Measurements from ENCODE around the gene SLC25A34.

Gene SLC25A34

GRCh38 chr1:15737324-15738319 lies 1.6 kb downstream of the SLC25A34 start:
- no peak overlapping the region for H3K4ac ChIP-seq (ENCODE audit: low read depth, low read length)
- no peak overlapping the region for H3K18ac ChIP-seq (ENCODE audit: low read length)
- no peak overlapping the region for H4K12ac ChIP-seq (ENCODE audit: low read depth, low read length)
- no peak for DNase-seq
- H2BK12ac ChIP-seq (ENCODE audit: low read length) = no peak overlapping the region
- H4K8ac ChIP-seq (ENCODE audit: low read depth, low read length) = no peak overlapping the region
- peaks cover 18 to 21% of the 10 kb centered on the region in 2 experiments for H3K36me3 ChIP-seq (ENCODE audit: control insufficient read depth in 1 of 2, insufficient read depth in 2 of 2, low read length in 2 of 2)
- H4K91ac ChIP-seq (ENCODE audit: low read depth, low read length) = no peak overlapping the region
- no CpG with 5 or more reads among the region's 20 CpGs for WGBS (ENCODE audit: extremely low coverage, insufficient coverage, insufficient read length)
- H2BK120ac ChIP-seq (ENCODE audit: insufficient read depth, low read length, poor library complexity) = no peak overlapping the region
- no peak overlapping the region for H2AK5ac ChIP-seq (ENCODE audit: low read length)
- H3K9ac ChIP-seq (ENCODE audit: low read length) = no peak overlapping the region
- no peaks in the 10 kb centered on the region for H3K79me2 ChIP-seq (ENCODE audit: control insufficient read depth, insufficient read depth, low read length, poor library complexity)
- H3K4me3 ChIP-seq (ENCODE audit: low read depth, low read length) = no peak overlapping the region
- H3K4me2 ChIP-seq (ENCODE audit: low read length) = no peak overlapping the region
- H3K79me1 ChIP-seq (ENCODE audit: low read length) = peaks cover 9% of the 10 kb centered on the region
- no peak overlapping the region for H3K14ac ChIP-seq (ENCODE audit: low read length)
- no peak overlapping the region for H2AFZ ChIP-seq (ENCODE audit: insufficient read depth, low read length, poor library complexity)
- H3K4me1 ChIP-seq (ENCODE audit: control insufficient read depth in 1 of 2, insufficient read depth in 2 of 2, low read length in 2 of 2) = peaks cover 22 to 25% of the 10 kb centered on the region in 2 experiments
- no peaks in the 10 kb centered on the region for H3K27me3 ChIP-seq (ENCODE audit: insufficient read depth, low read length)
- peaks cover 2% of the 10 kb centered on the region for H3K9me3 ChIP-seq (ENCODE audit: insufficient read depth, low read depth, low read length)
- H3K23ac ChIP-seq (ENCODE audit: low read length) = no peak overlapping the region
- no peak overlapping the region for H2BK5ac ChIP-seq (ENCODE audit: low read depth, low read length, poor library complexity)
- no peak overlapping the region for H3K27ac ChIP-seq (ENCODE audit: low read depth, low read length)

GRCh38 chr1:15738416-15739113 lies 2.5 kb downstream of the SLC25A34 start:
- no peak overlapping the region for H3K4ac ChIP-seq (ENCODE audit: low read depth, low read length)
- H3K27ac ChIP-seq (ENCODE audit: low read depth, low read length) = no peak overlapping the region
- no peaks in the 10 kb centered on the region for H3K79me2 ChIP-seq (ENCODE audit: control insufficient read depth, insufficient read depth, low read length, poor library complexity)
- H3K79me1 ChIP-seq (ENCODE audit: low read length) = peaks cover 9% of the 10 kb centered on the region
- no peak overlapping the region for H4K91ac ChIP-seq (ENCODE audit: low read depth, low read length)
- H4K8ac ChIP-seq (ENCODE audit: low read depth, low read length) = no peak overlapping the region
- no peak overlapping the region for H2BK5ac ChIP-seq (ENCODE audit: low read depth, low read length, poor library complexity)
- H2BK120ac ChIP-seq (ENCODE audit: insufficient read depth, low read length, poor library complexity) = no peak overlapping the region
- no CpG with 5 or more reads among the region's 15 CpGs for WGBS (ENCODE audit: extremely low coverage, insufficient coverage, insufficient read length)
- peaks cover 22 to 25% of the 10 kb centered on the region in 2 experiments for H3K4me1 ChIP-seq (ENCODE audit: control insufficient read depth in 1 of 2, insufficient read depth in 2 of 2, low read length in 2 of 2)
- peaks cover 9 to 13% of the 10 kb centered on the region in 2 experiments for H3K36me3 ChIP-seq (ENCODE audit: control insufficient read depth in 1 of 2, insufficient read depth in 2 of 2, low read length in 2 of 2)
- no peak overlapping the region for H3K9ac ChIP-seq (ENCODE audit: low read length)
- no peak overlapping the region for H2AK5ac ChIP-seq (ENCODE audit: low read length)
- DNase-seq = no peak
- no peak overlapping the region for H3K4me2 ChIP-seq (ENCODE audit: low read length)
- H3K4me3 ChIP-seq (ENCODE audit: low read depth, low read length) = no peak overlapping the region
- H3K9me3 ChIP-seq (ENCODE audit: insufficient read depth, low read depth, low read length) = peaks cover 2% of the 10 kb centered on the region
- no peak overlapping the region for H3K18ac ChIP-seq (ENCODE audit: low read length)
- H3K27me3 ChIP-seq (ENCODE audit: insufficient read depth, low read length) = no peaks in the 10 kb centered on the region
- H3K23ac ChIP-seq (ENCODE audit: low read length) = no peak overlapping the region
- no peak overlapping the region for H2AFZ ChIP-seq (ENCODE audit: insufficient read depth, low read length, poor library complexity)
- no peak overlapping the region for H4K12ac ChIP-seq (ENCODE audit: low read depth, low read length)
- no peak overlapping the region for H2BK12ac ChIP-seq (ENCODE audit: low read length)
- H3K14ac ChIP-seq (ENCODE audit: low read length) = no peak overlapping the region

- Histone ChIP-seq H3K14ac (ENCODE audit: low read length) (no peak overlapping the region), H3K27ac (ENCODE audit: low read depth, low read length) (no peak overlapping the region), H3K36me3 (ENCODE audit: control insufficient read depth in 1 of 2, insufficient read depth in 2 of 2, low read length in 2 of 2) (peaks cover 2 to 6% of the 10 kb centered on the region in 2 experiments), H3K79me1 (ENCODE audit: low read length) (peaks cover 6% of the 10 kb centered on the region), H3K9me3 (ENCODE audit: insufficient read depth, low read depth, low read length) (peaks cover 2% of the 10 kb centered on the region), H3K4ac (ENCODE audit: low read depth, low read length) (no peak overlapping the region), H3K4me2 (ENCODE audit: low read length) (no peak overlapping the region), H3K27me3 (ENCODE audit: insufficient read depth, low read length) (no peaks in the 10 kb centered on the region), H3K23ac (ENCODE audit: low read length) (no peak overlapping the region), H4K8ac (ENCODE audit: low read depth, low read length) (no peak overlapping the region), H3K4me1 (ENCODE audit: control insufficient read depth in 1 of 2, insufficient read depth in 2 of 2, low read length in 2 of 2) (peaks cover 16 to 20% of the 10 kb centered on the region in 2 experiments), H3K79me2 (ENCODE audit: control insufficient read depth, insufficient read depth, low read length, poor library complexity) (no peaks in the 10 kb centered on the region), H3K9ac (ENCODE audit: low read length) (no peak overlapping the region), H2AFZ (ENCODE audit: insufficient read depth, low read length, poor library complexity) (no peak overlapping the region), H2BK5ac (ENCODE audit: low read depth, low read length, poor library complexity) (no peak overlapping the region), H2BK12ac (ENCODE audit: low read length) (no peak overlapping the region), H2BK120ac (ENCODE audit: insufficient read depth, low read length, poor library complexity) (no peak overlapping the region), H4K12ac (ENCODE audit: low read depth, low read length) (no peak overlapping the region), H3K18ac (ENCODE audit: low read length) (no peak overlapping the region), H3K4me3 (ENCODE audit: low read depth, low read length) (no peak overlapping the region), H2AK5ac (ENCODE audit: low read length) (no peak overlapping the region), H4K91ac (ENCODE audit: low read depth, low read length) (no peak overlapping the region)
- no CpG with 5 or more reads among the region's 16 CpGs for WGBS (ENCODE audit: extremely low coverage, insufficient coverage, insufficient read length)
- no peak for DNase-seq
These were observed 3.2 kb downstream of the SLC25A34 start for GRCh38 chr1:15739259-15739658.

GRCh38 chr1:15739745-15740144 lies 3.7 kb downstream of the SLC25A34 start:
- DNase-seq = no peak
- H3K23ac ChIP-seq (ENCODE audit: low read length) = no peak overlapping the region
- H2BK5ac ChIP-seq (ENCODE audit: low read depth, low read length, poor library complexity) = no peak overlapping the region
- no peak overlapping the region for H3K4ac ChIP-seq (ENCODE audit: low read depth, low read length)
- no peak overlapping the region for H3K18ac ChIP-seq (ENCODE audit: low read length)
- WGBS (ENCODE audit: extremely low coverage, insufficient coverage, insufficient read length) = no CpG with 5 or more reads among the region's 7 CpGs
- no peak overlapping the region for H3K14ac ChIP-seq (ENCODE audit: low read length)
- no peak overlapping the region for H3K4me3 ChIP-seq (ENCODE audit: low read depth, low read length)
- H3K79me2 ChIP-seq (ENCODE audit: control insufficient read depth, insufficient read depth, low read length, poor library complexity) = no peaks in the 10 kb centered on the region
- peaks cover 2% of the 10 kb centered on the region for H3K9me3 ChIP-seq (ENCODE audit: insufficient read depth, low read depth, low read length)
- peaks cover 0 to 4% of the 10 kb centered on the region in 2 experiments for H3K36me3 ChIP-seq (ENCODE audit: control insufficient read depth in 1 of 2, insufficient read depth in 2 of 2, low read length in 2 of 2)
- no peaks in the 10 kb centered on the region for H3K27me3 ChIP-seq (ENCODE audit: insufficient read depth, low read length)
- peaks cover 12 to 15% of the 10 kb centered on the region in 2 experiments for H3K4me1 ChIP-seq (ENCODE audit: control insufficient read depth in 1 of 2, insufficient read depth in 2 of 2, low read length in 2 of 2)
- H3K79me1 ChIP-seq (ENCODE audit: low read length) = peaks cover 6% of the 10 kb centered on the region
- H4K91ac ChIP-seq (ENCODE audit: low read depth, low read length) = no peak overlapping the region
- no peak overlapping the region for H3K4me2 ChIP-seq (ENCODE audit: low read length)
- H2BK120ac ChIP-seq (ENCODE audit: insufficient read depth, low read length, poor library complexity) = no peak overlapping the region
- H2BK12ac ChIP-seq (ENCODE audit: low read length) = no peak overlapping the region
- H4K8ac ChIP-seq (ENCODE audit: low read depth, low read length) = no peak overlapping the region
- H2AK5ac ChIP-seq (ENCODE audit: low read length) = no peak overlapping the region
- no peak overlapping the region for H2AFZ ChIP-seq (ENCODE audit: insufficient read depth, low read length, poor library complexity)
- H4K12ac ChIP-seq (ENCODE audit: low read depth, low read length) = no peak overlapping the region
- H3K27ac ChIP-seq (ENCODE audit: low read depth, low read length) = no peak overlapping the region
- H3K9ac ChIP-seq (ENCODE audit: low read length) = no peak overlapping the region
